PC-9 (cell line): ENCODE data around the gene ITGB6. TPM values are rescaled to one million over a fixed set of nuclear protein-coding genes. Genes with fewer than 3 reads are reported as not detected.

Experiments used
- BruUV-seq: library from RNA; stranded (reverse); fragments of 400-500 nt; replicated peaks from 2 replicates; lab custom pipeline; 2021; lab: Mats Ljungman, UMichigan
- CTCF ChIA-PET: fragments of 300-600 bp; sonication (Branson Sonifier 250); formaldehyde crosslinking; loops from one replicate; lab custom pipeline; 2022; ENCODE audit warnings: antibody characterized with exemption; lab: Charles Lee
- POLR2A ChIA-PET: fragments of 300-600 bp; sonication (Branson Sonifier 250); formaldehyde crosslinking; loops from one replicate; lab custom pipeline; 2022; ENCODE audit warnings: antibody characterized with exemption; ENCODE audit not compliant: unreplicated experiment; lab: Charles Lee
- DNase-seq, 2 experiments: peaks; one replicate each; pipeline versions ENCODE4 v3.0.0 to v3.0.0-alpha.2; 2015 to 2022; ENCODE audit warnings: mixed read lengths in 1 of 2
- H2AFZ ChIP-seq: fragments of 200-600 bp; sonication (generic); 2 replicates; pipeline ENCODE4 v1.8.1; 2017; ENCODE audit warnings: antibody characterized with exemption
- H3F3A ChIP-seq: fragments of 200-600 bp; sonication (generic); 2 replicates; pipeline ENCODE4 v1.8.1; 2017; ENCODE audit warnings: antibody characterized with exemption, mild to moderate bottlenecking, low read depth; ENCODE audit not compliant: insufficient read depth
- H3K27ac ChIP-seq: fragments of 200-600 bp; sonication (generic); 2 replicates; pipeline ENCODE4 v1.6.1; 2016; ENCODE audit warnings: mixed run types
- H3K27me3 ChIP-seq: fragments of 200-600 bp; sonication (generic); 2 replicates; pipeline ENCODE4 v1.6.1; 2016; ENCODE audit warnings: low read depth, mixed run types; ENCODE audit not compliant: insufficient read depth
- H3K36me3 ChIP-seq: fragments of 200-600 bp; sonication (generic); 2 replicates; pipeline ENCODE4 v1.6.1; 2016; ENCODE audit warnings: low read depth, mixed run types
- H3K4me1 ChIP-seq: fragments of 200-600 bp; sonication (generic); replicated peaks from 2 replicates; pipeline ENCODE4 v1.6.1; 2016; ENCODE audit warnings: mixed run types; ENCODE audit not compliant: insufficient read depth
- H3K4me2 ChIP-seq: fragments of 200-600 bp; sonication (generic); 2 replicates; pipeline ENCODE4 v1.6.1; 2017; ENCODE audit warnings: mixed run types
- H3K4me3 ChIP-seq: fragments of 200-600 bp; sonication (generic); 2 replicates; pipeline ENCODE4 v1.6.1; 2016; ENCODE audit warnings: mixed run types
- H3K79me2 ChIP-seq: fragments of 200-600 bp; sonication (generic); 2 replicates; pipeline ENCODE4 v1.6.1; 2017; ENCODE audit warnings: low read depth, mixed run types
- H3K9me2 ChIP-seq: fragments of 200-600 bp; sonication (generic); 2 replicates; pipeline ENCODE4 v1.8.1; 2017; ENCODE audit warnings: mild to moderate bottlenecking; ENCODE audit not compliant: insufficient read depth
- H3K9me3 ChIP-seq: fragments of 200-600 bp; sonication (generic); 2 replicates; pipeline ENCODE4 v1.8.1; 2016; ENCODE audit warnings: low read depth; ENCODE audit not compliant: insufficient read depth
- H4K20me1 ChIP-seq: fragments of 200-600 bp; sonication (generic); 2 replicates; pipeline ENCODE4 v1.8.1; 2017; ENCODE audit not compliant: insufficient read depth
- CTCF ChIP-seq: fragments of 200-600 bp; sonication (generic); conservative IDR thresholded peaks from 2 replicates; pipeline ENCODE4 v1.6.1; 2017; ENCODE audit warnings: mixed run types, antibody characterized with exemption, mild to moderate bottlenecking, moderate library complexity
- EZH2 ChIP-seq: fragments of 200-600 bp; sonication (generic); IDR thresholded peaks from 2 replicates; pipeline ENCODE4 v1.8.0; 2017; ENCODE audit warnings: antibody characterized with exemption, low read depth
- intact Hi-C: fragments of 100-400 bp; cut with micrococcal nuclease; formaldehyde crosslinking; loops from one replicate; pipeline ENCODE4 v1.10.0; 2022; ENCODE audit not compliant: unreplicated experiment
- total RNA-seq: library from RNA; stranded (reverse); gene quantifications from 2 replicates; pipeline ENCODE4 v1.2.3, GENCODE V29; 2021

ITGB6 gene
- total RNA-seq, 1 experiment from 2014 or later = 24.3 TPM

GRCh38 chr2:160076241-160076640, 123.8 kb downstream of the ITGB6 start:
- no peak overlapping the region for H3K27ac ChIP-seq
- TF ChIP-seq EZH2 = no peak
- TF ChIP-seq CTCF = no peak
- no peak overlapping the region for H3K4me3 ChIP-seq
- no peaks in the 10 kb centered on the region for H3K27me3 ChIP-seq
- ChIA-PET CTCF (interaction anchor here (0.6 kb wide), 1 partner anchor 231 kb away, joined by 3 read pairs; no protein-coding TSS in a partner anchor), POLR2A (no interaction called here)
- no peak for DNase-seq
- H3K36me3 ChIP-seq = no peaks in the 10 kb centered on the region
- H2AFZ ChIP-seq = no peak overlapping the region
- no TSS peak for BruUV-seq
- intact Hi-C loops = no loop called here
- peaks cover 10% of the 10 kb centered on the region for H3K4me1 ChIP-seq
- no peaks in the 10 kb centered on the region for H3K9me2 ChIP-seq
- H3F3A ChIP-seq = no peaks in the 10 kb centered on the region
- H3K79me2 ChIP-seq = no peaks in the 10 kb centered on the region
- no peak overlapping the region for H3K4me2 ChIP-seq
- no peaks in the 10 kb centered on the region for H3K9me3 ChIP-seq
- no peaks in the 10 kb centered on the region for H4K20me1 ChIP-seq

DNA sequence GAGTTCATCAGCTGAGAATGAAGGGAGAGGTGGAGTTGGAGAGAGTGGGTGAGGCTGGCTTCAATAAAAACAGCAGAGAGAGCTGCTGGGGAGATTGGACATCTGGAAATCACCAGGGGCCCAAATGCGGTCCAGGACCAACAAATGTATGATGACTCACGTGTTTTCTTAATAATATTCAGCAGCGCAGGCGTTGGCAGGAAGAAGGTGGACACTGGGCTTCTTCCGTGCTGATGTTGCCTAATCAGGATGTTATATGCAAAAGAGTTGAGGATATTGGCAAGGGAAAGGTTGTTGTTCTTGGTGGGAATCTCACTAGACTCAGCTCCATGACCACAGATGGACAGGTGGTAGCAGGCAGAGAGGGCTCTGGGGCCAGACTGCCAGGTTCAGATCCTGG, 124.9 kb downstream of the ITGB6 start:
- no peak overlapping the region for H2AFZ ChIP-seq
- H3K4me2 ChIP-seq = no peak overlapping the region
- H3K36me3 ChIP-seq = no peaks in the 10 kb centered on the region
- no peaks in the 10 kb centered on the region for H4K20me1 ChIP-seq
- DNase-seq = no peak
- H3K4me1 ChIP-seq = peaks cover 10% of the 10 kb centered on the region
- ChIA-PET POLR2A (no interaction called here), CTCF (interaction anchor here (0.6 kb wide), 1 partner anchor 1291 kb away, joined by 3 read pairs; no protein-coding TSS in a partner anchor)
- no peaks in the 10 kb centered on the region for H3K27me3 ChIP-seq
- BruUV-seq = no TSS peak
- intact Hi-C loops = no loop called here
- H3K79me2 ChIP-seq = no peaks in the 10 kb centered on the region
- H3K9me2 ChIP-seq = no peaks in the 10 kb centered on the region
- H3K4me3 ChIP-seq = no peak overlapping the region
- TF ChIP-seq EZH2 (no peak), CTCF (no peak)
- no peaks in the 10 kb centered on the region for H3F3A ChIP-seq
- H3K9me3 ChIP-seq = no peaks in the 10 kb centered on the region
- no peak overlapping the region for H3K27ac ChIP-seq

- Histone ChIP-seq H4K20me1 (no peaks in the 10 kb centered on the region), H3K9me2 (no peaks in the 10 kb centered on the region), H3K79me2 (no peaks in the 10 kb centered on the region), H3K36me3 (no peaks in the 10 kb centered on the region), H3K4me1 (peaks cover 10% of the 10 kb centered on the region), H3F3A (no peaks in the 10 kb centered on the region), H3K4me3 (no peak overlapping the region), H3K9me3 (no peaks in the 10 kb centered on the region), H3K27me3 (no peaks in the 10 kb centered on the region), H3K4me2 (no peak overlapping the region), H2AFZ (no peak overlapping the region), H3K27ac (no peak overlapping the region)
- no TSS peak for BruUV-seq
- CTCF ChIA-PET = no interaction called here
- DNase-seq = no peak
- TF ChIP-seq CTCF (no peak), EZH2 (no peak)
- POLR2A ChIA-PET = no interaction called here
- intact Hi-C loops = no loop called here
These were observed 126.7 kb downstream of the ITGB6 start for GRCh38 chr2:160073284-160073888.
